HG03280 (cell line): ENCODE measurements around the gene UCN.
"Not testable (repeated sequence)": the region's sequence is repeated elsewhere in the genome, so short reads cannot be mapped to it uniquely, and the experiment has no call there.

Experiments
- ATAC-seq: cut with Tn5 transposase; IDR thresholded peaks from one replicate; pipeline ENCODE4 v1.9.1; 2021; ENCODE audit warnings: mild to moderate bottlenecking, moderate library complexity; ENCODE audit not compliant: unreplicated experiment

Gene UCN

GRCh38 chr2:27285481-27285880 lies 22.8 kb downstream of the UCN start:
- ATAC-seq: no peak

GRCh38 chr2:27284996-27285395 lies 23.2 kb downstream of the UCN start:
- no peak for ATAC-seq

- no peak for ATAC-seq
Measured at GRCh38 chr2:27282892-27283291, 25.4 kb downstream of the UCN start.

- ATAC-seq: no peak
Measured at GRCh38 chr2:27281855-27282559, 26.2 kb downstream of the UCN start, which contains the start of gene TRIM54. TRIM54 (plus strand) TSS chr2:27282429; CDS start chr2:27282732, 303 bp downstream.

- ATAC-seq: no peak
Measured at GRCh38 chr2:27281442-27281841, 26.8 kb downstream of the UCN start.

- no peak for ATAC-seq
Measured at GRCh38 chr2:27280826-27281225, 27.4 kb downstream of the UCN start.

- ATAC-seq: no peak
Measured at GRCh38 chr2:27278010-27278409, 30.2 kb downstream of the UCN start.

GRCh38 chr2:27275211-27276150 lies 32.8 kb downstream of the UCN start, which contains the start of gene DNAJC5G:
DNAJC5G (plus strand) TSS chr2:27275433; CDS start chr2:27276729, 1,296 bp downstream.
- no peak for ATAC-seq

- not testable (repeated sequence) for ATAC-seq
Measured at GRCh38 chr2:27272537-27273522, 35.4 kb downstream of the UCN start.

- no peak for ATAC-seq
Measured at GRCh38 chr2:27271631-27272340, 36.5 kb downstream of the UCN start.

GRCh38 chr2:27270670-27271069 lies 37.6 kb downstream of the UCN start:
- ATAC-seq: no peak

- ATAC-seq: no peak
Measured at GRCh38 chr2:27270131-27270530, 38.1 kb downstream of the UCN start.

GRCh38 chr2:27268296-27268695 lies 39.9 kb downstream of the UCN start:
- ATAC-seq: not testable (repeated sequence)

- no peak for ATAC-seq
Measured at GRCh38 chr2:27265536-27265870, 42.7 kb downstream of the UCN start.

GRCh38 chr2:27264753-27265535 lies 43.3 kb downstream of the UCN start:
- ATAC-seq: no peak

- no peak for ATAC-seq
Measured at GRCh38 chr2:27264253-27264752, 43.9 kb downstream of the UCN start.

- no peak for ATAC-seq
Measured at GRCh38 chr2:27263287-27264252, 44.7 kb downstream of the UCN start.
